ENCODE measurements around the gene ARIH1.
"Not testable (repeated sequence)": the region's sequence is repeated elsewhere in the genome, so short reads cannot be mapped to it uniquely, and the experiment has no call there.

ARIH1 gene, protein sequence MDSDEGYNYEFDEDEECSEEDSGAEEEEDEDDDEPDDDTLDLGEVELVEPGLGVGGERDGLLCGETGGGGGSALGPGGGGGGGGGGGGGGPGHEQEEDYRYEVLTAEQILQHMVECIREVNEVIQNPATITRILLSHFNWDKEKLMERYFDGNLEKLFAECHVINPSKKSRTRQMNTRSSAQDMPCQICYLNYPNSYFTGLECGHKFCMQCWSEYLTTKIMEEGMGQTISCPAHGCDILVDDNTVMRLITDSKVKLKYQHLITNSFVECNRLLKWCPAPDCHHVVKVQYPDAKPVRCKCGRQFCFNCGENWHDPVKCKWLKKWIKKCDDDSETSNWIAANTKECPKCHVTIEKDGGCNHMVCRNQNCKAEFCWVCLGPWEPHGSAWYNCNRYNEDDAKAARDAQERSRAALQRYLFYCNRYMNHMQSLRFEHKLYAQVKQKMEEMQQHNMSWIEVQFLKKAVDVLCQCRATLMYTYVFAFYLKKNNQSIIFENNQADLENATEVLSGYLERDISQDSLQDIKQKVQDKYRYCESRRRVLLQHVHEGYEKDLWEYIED

DNA sequence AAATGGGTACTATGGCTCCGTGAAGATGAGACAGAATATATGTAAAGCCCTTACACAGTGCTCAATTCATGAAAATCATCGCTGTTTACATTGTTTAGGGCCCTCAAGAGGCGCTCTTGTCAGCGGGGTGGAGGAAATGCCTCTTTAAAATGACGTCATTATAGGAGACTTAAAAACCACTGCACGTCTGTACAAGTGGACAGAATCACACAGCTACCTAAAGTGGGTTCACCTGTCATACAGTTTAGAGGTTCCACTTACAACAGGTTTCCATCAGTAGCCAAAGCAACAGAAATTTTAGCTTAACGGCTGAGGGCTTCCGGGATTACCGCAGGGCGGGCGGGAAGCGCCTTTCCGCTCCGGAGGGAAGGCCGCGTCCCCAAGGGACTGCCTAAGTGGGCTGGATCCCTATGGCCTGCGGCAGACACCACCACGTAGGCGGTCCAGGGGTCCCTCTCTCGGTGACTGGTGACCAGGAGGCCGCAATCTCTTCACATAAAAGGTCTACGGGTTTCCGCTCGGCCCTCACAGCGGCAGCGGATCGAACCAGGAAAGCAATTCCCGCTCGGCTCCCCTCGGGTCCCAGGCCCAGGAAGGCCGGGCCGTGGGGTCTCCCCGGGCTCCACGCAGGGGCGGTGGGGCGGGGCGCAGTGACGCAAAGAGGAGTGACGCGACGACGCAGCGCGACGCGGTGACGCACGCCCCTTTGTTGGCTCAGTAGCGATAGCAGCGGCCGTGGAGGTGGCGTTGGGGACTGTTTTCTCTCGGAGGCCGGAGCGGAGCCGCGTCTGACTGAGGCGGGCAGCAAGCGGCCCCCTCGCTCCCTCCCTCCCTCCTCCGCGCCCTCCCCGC, at the start of gene ARIH1:
TSS of gene ARIH1 (plus strand) at position 717 of the 852 bp plus-strand sequence. CDS start 310 bp downstream, outside the sequence.
- DNase-seq (ENCODE audit: low read depth): peak; percentile 93

DNA sequence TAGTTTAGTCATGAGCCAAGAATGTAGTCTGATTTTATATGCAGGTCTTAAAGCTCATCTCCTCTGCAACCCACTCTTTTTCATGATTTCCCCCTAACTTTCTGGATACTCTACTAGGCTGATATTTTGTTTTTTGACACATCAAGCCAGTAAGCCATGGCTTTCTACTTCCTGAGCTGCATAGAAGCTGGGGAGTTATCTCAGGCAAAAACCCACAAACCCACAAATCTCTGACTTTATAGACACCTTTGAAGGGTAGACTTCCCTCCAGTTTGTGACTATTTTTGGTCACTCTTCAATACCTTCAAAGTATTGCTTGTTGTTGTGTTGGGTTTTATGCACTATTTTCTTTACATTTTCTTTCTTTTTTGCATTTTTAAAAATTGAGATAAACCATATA, 47.4 kb upstream of the ARIH1 start:
- DNase-seq (ENCODE audit: low read depth): no peak

DNA sequence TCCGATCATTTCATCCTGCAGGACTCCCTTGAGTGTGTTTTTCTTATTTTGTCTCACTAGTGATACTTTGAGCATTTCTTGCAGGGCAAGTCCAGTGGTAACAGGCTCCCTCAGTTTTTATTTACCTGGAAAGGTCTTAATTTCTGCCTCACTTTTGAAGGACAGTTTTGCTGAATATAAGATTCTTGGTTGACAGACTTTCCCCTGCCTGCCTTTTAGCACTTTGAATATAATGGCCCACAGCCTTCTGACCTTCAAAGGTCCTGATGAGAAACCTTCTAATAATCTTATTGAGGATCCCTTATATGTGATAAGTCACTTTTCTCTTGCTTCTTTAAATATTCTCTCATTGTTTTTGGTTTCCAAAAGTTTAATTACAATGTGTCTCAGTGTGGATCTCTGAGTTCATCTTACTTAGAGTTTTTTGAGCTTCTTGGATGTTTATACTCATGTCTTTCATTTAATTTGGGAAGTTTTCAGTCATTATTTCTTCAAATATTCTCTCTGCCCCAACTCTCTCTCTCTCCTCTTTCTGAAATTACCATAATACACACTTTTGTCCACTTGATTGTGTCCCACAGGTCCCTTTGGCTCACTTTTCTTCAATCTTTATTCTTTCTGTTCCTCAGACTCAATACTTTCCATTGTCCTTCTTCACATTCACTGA, 36.3 kb upstream of the ARIH1 start:
- no peak for DNase-seq (ENCODE audit: low read depth)

DNA sequence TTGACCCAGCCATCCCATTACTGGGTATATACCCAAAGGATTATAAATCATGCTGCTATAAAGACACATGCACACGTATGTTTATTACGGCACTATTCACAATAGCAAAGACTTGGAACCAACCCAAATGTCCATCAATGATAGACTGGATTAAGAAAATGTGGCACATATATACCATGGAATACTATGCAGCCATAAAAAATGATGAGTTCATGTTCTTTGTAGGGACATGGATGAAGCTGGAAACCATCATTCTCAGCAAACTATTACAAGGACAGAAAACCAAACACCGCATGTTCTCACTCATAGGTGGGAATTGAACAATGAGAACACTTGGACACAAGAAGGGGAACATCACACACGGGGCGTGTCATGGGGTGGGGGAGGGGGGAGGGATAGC, 31.3 kb upstream of the ARIH1 start:
- DNase-seq (ENCODE audit: low read depth): not testable (repeated sequence)

DNA sequence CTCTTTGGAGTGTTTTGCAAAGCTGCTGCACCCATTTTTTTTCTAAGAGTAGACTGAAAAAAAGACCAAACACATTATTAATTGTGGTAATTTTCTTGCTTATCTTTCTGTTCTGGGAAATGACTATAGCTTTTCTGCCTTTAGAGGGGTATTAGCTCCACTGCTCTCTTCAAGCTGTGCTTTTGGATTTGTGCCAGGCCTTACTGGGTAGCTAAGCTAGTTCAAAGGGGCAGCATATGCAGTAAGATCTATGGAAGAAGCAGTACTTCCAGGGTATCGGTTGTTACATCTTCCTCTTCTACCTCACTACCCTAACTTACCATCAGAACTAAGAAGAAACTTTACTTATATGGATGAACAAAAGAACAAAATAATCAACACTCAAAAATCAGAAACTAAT, 28.7 kb upstream of the ARIH1 start:
- no peak for DNase-seq (ENCODE audit: low read depth)

DNA sequence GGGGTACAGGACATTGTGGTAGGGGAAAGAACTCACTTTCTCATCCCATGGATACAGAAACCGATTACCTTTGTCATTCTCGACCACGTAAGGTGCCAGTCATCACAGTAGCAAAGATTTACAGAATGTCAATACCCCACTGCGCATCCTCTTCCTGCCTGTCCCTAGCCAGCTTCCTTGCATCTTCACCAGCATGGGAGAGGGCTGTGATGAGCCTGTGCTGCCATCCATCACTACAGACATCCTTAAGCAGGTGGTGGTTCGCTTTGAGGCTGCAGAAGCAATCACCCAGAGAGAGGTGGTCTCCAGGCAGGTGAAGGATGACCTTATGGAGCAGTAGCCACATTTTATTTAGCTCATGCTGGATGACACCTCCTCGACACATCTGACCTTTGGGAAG, 23.3 kb upstream of the ARIH1 start:
- no peak for DNase-seq (ENCODE audit: low read depth)

DNA sequence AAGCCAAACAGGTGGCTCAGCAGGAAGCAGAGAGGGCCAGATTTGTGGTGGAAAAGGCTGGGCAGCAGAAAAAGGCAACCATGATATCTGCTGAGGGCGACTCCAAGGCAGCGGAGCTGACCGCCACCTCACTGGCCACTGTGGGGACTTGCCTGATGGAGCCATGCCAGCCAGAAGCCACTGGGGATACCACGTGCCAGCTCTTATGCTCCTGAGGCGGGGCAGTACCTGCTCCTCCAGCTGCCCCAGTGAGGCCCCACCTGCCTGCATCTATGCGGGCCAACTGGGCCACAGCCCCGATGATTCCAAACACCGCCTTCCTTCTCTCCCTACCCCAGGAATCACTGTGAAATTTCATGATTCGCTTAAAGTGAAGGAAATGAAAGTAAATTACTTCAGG, 22.9 kb upstream of the ARIH1 start:
- DNase-seq (ENCODE audit: low read depth): no peak

DNA sequence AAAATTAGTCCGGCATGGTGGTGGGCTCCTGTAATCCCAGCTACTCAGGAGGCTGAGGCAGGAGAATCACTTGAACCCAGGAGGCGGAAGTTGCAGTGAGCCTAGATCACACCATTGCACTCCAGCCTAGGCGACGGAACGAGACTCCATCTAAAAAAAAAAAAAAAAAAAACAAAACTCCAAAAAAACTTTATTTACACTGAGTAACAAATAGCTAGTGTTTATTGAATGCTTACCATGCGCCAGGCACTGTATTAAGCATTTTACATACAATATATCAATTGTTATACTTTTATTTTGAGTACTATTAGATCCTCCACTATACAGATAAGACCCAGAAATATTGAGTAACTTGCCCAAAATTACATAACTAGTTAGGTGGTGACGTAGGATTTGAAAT, 17.4 kb upstream of the ARIH1 start:
- no peak for DNase-seq (ENCODE audit: low read depth)

DNA sequence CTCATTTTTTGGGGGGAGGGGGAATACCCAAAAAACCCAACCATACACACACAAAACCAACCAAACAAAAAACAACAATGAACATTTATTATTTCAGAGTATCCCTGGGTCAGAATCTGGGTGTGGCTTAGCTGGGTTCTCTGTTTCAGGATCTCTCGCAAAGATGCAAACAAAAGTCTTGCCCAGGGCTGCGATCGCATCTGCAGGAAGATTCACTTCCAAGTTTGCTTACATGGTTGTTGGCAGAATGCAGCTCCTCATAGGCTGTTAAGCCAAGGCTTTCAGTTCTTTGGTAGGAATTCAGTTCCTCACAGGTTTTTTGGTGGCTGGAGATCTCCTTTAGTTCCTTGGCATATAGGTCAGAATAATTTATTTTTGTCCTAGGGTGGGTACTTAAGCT, 13.7 kb upstream of the ARIH1 start:
- DNase-seq (ENCODE audit: low read depth): no peak

DNA sequence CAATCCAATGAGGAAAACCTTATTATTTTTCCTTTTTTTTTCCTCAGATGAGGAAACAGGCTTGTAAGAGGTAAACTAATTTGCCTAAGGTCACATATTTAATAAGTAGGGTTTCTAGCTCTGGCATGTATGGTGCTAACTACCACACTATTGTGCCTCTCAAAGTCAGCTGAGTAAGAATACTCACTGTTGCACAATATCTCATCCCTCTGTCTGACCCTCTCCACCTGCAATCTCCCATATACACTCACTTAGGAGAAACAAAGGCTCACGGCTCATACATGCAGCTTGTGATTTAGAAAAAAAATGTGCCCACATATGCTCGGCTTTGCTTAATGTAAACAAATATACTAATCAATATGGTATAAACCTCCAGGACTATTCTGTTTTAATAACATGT, 10.4 kb upstream of the ARIH1 start:
- DNase-seq (ENCODE audit: low read depth): no peak

DNA sequence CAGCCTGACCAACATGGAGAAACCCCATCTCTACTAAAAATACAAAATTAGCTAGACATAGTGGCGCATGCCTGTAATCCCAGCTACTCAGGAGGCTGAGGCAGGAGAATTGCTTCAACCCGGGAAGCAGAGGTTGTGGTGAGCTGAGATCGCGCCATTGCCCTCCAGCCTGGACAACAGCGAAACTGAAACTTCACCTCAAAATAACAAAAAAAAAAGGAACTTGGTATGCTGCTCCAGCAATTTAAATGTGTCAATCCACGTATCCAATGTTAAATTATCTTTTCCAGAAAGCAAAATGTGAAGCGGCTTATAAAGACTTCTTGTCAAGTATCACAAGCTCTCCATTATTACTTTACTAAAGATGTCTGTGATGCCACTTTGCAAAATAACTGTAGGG, 9.9 kb upstream of the ARIH1 start:
- no peak for DNase-seq (ENCODE audit: low read depth)

DNA sequence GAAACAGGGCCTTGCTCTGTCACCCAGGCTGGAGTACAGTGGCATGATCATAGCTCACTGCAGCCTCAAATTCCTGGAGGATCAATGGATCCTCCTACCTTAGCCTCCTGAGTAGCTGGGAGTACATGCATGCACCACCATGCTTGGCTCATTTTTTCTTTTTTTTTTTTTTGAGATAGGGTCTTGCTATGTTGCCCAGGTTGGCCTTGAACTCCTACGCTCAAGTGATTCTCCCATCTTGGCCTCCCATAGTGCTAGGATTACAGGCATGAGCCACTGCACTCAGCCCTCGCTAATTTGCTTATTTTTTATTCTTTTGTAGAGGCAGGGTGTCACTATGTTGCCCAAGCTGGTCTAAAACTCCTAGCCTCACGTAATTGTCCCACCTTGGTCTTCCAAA, 6.0 kb upstream of the ARIH1 start:
- DNase-seq (ENCODE audit: low read depth): no peak

DNA sequence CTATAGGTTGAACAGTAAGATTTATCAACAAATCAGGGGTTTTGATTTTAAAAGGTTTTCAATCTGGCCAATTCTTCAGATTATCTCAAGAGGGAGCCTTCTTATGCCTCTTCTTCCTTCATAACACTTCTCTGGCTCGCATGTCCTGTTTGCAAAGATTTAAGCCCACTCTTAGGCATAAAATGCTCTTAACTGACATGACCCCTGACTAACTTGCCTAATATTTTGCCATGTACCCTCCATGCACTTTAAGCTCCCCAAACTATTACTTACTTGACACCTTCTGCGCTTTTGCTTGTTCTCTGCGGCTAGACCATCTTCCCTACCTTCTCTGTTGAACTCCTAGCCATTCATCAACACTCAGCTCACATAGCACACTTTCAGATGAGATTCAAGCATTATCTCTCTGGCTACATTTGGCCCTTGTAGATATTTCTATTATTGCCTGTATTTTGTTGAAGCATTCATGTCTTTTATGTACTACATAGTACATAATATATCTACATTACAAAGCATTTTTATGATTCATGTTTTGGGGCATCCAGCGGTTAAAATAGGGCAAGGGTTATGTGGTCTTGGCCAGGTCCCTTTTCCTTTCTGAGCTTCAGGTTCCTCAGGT, 1.0 kb upstream of the ARIH1 start:
- no peak for DNase-seq (ENCODE audit: low read depth)

DNA sequence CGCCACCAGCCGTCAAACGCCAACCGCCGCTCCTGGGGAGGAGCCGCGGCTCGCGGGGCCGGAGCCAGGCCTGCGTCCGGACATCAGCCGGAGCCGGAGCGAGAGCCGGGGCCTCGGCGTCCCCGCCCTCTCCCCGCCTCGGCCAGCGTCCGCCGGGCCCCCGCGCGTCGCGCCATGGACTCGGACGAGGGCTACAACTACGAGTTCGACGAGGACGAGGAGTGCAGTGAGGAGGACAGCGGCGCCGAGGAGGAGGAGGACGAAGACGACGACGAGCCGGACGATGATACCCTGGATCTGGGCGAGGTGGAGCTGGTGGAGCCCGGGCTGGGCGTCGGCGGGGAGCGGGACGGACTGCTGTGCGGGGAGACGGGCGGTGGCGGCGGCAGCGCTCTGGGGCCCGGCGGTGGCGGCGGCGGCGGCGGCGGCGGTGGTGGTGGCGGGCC, 359 bp downstream of the ARIH1 start:
- no peak for DNase-seq (ENCODE audit: low read depth)

DNA sequence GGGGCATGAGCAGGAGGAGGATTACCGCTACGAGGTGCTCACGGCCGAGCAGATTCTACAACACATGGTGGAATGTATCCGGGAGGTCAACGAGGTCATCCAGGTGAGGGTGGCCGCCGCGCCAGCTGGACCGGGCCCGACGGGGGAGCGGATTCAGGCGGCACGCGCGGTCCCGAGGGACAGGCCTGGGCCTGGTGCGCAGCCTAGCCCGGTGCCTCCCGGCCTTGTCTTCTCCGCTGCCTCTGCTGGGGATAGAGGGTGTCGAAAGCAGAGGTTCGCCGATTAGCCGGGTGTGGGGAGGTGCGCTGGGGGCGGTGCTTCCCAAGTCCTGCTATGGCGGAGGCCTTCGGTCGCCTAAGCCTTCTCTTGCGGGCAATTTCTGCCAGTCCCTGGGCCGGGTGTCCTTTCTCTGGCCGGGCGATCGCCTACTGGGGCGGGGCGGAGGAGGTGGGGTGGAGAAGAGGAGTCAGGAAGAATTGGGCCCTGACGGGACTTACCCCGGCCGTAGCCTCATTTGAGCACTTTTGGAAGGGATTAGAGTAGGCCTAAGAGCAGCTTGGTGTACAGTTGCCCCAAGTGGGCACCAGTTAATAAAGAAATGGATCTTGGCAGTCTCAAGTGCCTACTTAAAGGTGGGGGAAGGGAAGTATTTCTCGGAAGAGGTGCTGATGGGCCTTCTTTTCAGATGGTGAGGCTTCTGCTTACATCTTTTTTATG, 940 bp downstream of the ARIH1 start:
- peak; percentile 62 for DNase-seq (ENCODE audit: low read depth)

DNA sequence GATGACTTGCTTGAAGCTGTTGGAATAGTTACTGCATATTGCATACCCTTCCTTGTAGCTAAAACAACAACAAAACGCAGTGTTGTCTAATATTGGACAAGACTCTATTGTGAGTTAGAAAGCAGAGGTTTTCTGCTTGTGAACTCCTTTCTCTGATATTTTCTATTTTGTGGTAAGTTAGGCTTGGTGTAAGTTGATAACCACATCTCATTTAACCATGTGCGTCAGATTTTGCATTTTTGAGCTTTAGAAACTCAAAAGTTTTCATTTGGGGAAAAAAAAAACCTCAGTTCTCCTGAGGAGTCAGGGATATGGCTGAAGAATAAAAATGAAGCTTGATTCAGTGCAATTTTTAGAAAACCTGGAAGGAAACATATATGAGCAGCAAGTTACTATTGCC, 1.5 kb downstream of the ARIH1 start:
- DNase-seq (ENCODE audit: low read depth): no peak

DNA sequence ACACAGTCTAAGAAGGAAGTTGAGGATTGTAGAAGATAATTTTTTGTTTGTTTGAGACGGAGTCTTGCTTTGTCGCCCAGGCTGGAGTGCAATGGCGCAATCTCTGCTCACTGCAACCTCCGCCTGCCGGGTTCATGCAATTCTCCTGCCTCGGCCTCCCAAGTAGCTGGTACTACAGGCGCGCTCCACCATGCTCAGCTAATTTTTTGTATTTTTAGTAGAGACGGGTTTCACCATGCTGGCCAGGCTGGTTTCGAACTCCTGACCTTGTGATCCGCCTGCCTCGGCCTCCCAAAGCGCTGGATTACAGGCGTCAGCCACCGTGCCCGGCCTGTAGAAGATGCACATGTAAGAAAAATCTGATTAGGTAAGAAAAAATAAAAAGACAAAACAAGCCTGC, 2.2 kb downstream of the ARIH1 start:
- not testable (repeated sequence) for DNase-seq (ENCODE audit: low read depth)

DNA sequence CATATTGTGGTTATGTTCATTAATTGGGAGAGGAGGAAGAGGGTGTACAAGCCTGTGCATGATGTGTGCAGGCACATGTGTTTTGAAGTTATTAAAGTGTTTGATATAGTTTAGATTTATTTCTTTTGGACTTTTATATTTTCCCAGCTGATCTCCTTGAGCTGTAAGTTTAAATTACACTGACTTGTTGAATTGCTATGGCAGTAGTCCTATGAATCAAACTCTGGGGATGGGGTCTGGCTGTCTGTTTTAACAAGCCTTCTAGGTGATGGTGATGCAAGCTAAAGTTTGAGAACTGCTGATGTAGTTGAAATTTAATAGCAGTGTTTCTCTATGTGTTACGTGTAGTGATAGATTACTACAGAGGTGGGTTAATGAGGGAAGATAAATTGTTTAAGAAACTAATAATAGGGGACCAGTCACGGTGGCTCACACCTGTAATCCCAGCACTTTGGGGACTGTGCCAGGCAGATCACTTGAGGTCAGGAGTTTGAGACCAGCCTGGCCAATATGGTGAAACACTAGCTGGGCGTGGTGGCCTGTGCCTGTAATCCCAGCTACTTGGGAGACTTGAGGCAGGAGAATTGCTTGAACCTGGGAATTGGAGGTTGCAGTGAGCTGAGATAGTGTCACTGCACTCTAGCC, 7.0 kb downstream of the ARIH1 start:
- no peak for DNase-seq (ENCODE audit: low read depth)

DNA sequence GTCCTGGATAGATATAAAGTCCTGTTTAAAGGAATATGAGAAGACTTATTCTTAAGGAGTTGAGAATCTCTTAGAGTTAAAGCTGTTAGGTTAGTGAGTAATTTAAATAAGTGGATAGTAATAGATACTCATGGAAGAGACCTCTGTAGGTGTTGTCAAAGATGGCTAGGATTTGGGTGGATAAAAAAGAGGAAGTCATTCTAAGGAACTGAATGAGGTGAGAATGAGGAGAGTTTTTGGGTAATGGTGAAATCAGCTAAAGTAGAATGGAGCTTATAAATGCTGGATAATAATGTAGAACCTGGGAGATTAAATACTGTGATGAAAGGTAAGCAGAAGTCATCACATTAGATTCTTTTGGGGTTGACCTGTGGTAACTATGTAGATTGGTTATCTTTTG, 8.1 kb downstream of the ARIH1 start:
- no peak for DNase-seq (ENCODE audit: low read depth)

DNA sequence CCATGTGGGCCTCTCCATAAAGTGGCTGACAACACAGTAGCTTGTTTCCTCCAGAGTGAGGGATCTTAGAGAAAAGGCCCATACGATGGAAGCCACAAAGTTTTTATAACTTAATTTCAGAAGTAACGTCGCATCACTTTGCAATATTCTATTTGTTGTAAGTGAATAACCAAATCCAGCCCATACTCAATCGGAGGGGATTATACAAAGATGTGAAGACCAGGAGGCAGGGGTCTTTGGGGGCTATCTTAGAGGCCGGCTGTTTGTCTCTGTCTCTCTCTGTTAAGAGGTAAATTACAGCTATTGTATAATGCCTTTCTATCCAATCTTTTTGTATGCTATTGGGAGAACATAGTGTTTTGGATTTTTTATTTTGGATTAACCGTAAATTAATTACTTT, 9.1 kb downstream of the ARIH1 start:
- no peak for DNase-seq (ENCODE audit: low read depth)

DNA sequence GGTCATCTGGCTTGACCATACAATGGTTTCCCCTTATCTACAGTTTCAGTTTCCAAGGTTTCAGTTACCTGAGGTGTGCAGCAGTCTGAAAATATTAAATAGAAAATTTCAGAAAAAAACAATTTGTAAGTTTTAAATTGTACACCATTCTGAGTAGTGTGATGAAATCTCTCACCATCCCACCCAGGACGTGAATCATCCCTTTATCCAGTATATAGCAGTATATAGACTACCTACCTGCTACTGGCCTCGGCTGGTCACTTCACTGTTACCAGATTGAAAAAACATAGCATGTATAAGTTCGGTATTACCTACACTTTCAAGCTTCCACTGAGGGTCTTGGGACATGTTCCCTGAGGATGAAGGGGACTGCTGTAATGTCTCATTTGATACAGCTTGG, 12.0 kb downstream of the ARIH1 start:
- DNase-seq (ENCODE audit: low read depth): no peak

Measured in stimulated activated CD8-positive, alpha-beta memory T cell treated with anti-CD3 and anti-CD28 coated beads, Interleukin-12 subunit alpha, Interleukin-12 subunit beta, amount 100 ng/mL, for 1 hour (primary cell).